OCI-LY1 (cell line): ENCODE results near the gene BCKDHB.
"Not testable (repeated sequence)": the region's sequence is repeated elsewhere in the genome, so short reads cannot be mapped to it uniquely, and the experiment has no call there.

Source experiments
- H2AFZ ChIP-seq: fragments of 200-600 bp; sonication (generic), shearing (Covaris generic); 2 replicates; pipeline ENCODE4 v1.6.0; 2014; ENCODE audit warnings: antibody characterized with exemption, mild to moderate bottlenecking, low read length
- H3F3A ChIP-seq: fragments of 200-600 bp; sonication (generic), shearing (Covaris generic); 2 replicates; pipeline ENCODE4 v1.6.0; 2014; ENCODE audit warnings: mild to moderate bottlenecking, antibody characterized with exemption, low read length, moderate library complexity; ENCODE audit not compliant: insufficient read depth
- H3K27ac ChIP-seq: fragments of 200-600 bp; sonication (generic); 2 replicates; pipeline ENCODE4 v1.5.1; 2014; ENCODE audit warnings: low read length, mixed run types, mild to moderate bottlenecking, low read depth; ENCODE audit not compliant: poor library complexity, severe bottlenecking
- H3K27me3 ChIP-seq: fragments of 200-600 bp; sonication (generic); 2 replicates; pipeline ENCODE4 v1.6.0; 2014; ENCODE audit warnings: antibody characterized with exemption, mild to moderate bottlenecking, low read length, moderate library complexity; ENCODE audit not compliant: insufficient read depth
- H3K36me3 ChIP-seq: fragments of 200-600 bp; sonication (generic); 2 replicates; pipeline ENCODE4 v1.6.1; 2014; ENCODE audit warnings: mild to moderate bottlenecking, antibody characterized with exemption, low read length, moderate library complexity, mixed read lengths; ENCODE audit not compliant: insufficient read depth
- H3K4me1 ChIP-seq: fragments of 200-600 bp; sonication (generic); 2 replicates; pipeline ENCODE4 v1.5.1; 2014; ENCODE audit warnings: mild to moderate bottlenecking, low read length, moderate library complexity; ENCODE audit not compliant: insufficient read depth, severe bottlenecking
- H3K4me2 ChIP-seq: fragments of 200-600 bp; sonication (generic), shearing (Covaris generic); 2 replicates; pipeline ENCODE4 v1.6.1; 2014; ENCODE audit warnings: low read length
- H3K4me3 ChIP-seq: fragments of 200-600 bp; sonication (generic); 2 replicates; pipeline ENCODE4 v1.5.1; 2014; ENCODE audit warnings: low read length, low read depth, mild to moderate bottlenecking, mixed read lengths; ENCODE audit not compliant: poor library complexity, severe bottlenecking
- H3K79me2 ChIP-seq: fragments of 200-600 bp; shearing (Covaris generic); 2 replicates; pipeline ENCODE4 v1.6.1; 2016; ENCODE audit warnings: mixed run types, low read length, mixed read lengths; ENCODE audit not compliant: insufficient read depth
- H3K9ac ChIP-seq: fragments of 200-600 bp; sonication (generic), shearing (Covaris generic); 2 replicates; pipeline ENCODE4 v1.6.1; 2014; ENCODE audit warnings: mild to moderate bottlenecking, low read length, mixed read lengths
- H3K9me2 ChIP-seq: fragments of 200-600 bp; sonication (generic), shearing (Covaris generic); 2 replicates; pipeline ENCODE4 v1.6.1; 2014; ENCODE audit warnings: low read depth, mild to moderate bottlenecking, low read length, mixed read lengths
- H3K9me3 ChIP-seq: fragments of 200-600 bp; shearing (Covaris generic); 2 replicates; pipeline ENCODE4 v1.6.1; 2014; ENCODE audit warnings: low read length, mixed read lengths
- H4K20me1 ChIP-seq: fragments of 200-600 bp; sonication (generic), shearing (Covaris generic); 2 replicates; pipeline ENCODE4 v1.6.0; 2016; ENCODE audit warnings: mild to moderate bottlenecking, low read length; ENCODE audit not compliant: insufficient read depth
- CTCF ChIP-seq: fragments of 200-600 bp; sonication (generic), shearing (Covaris generic); IDR thresholded peaks from 2 replicates; pipeline ENCODE4 v1.5.1; 2017; ENCODE audit warnings: mild to moderate bottlenecking, antibody characterized with exemption, low read length, moderate library complexity, mixed read lengths
- EZH2 ChIP-seq: fragments of 200-600 bp; sonication (generic), shearing (Covaris generic); IDR thresholded peaks from 2 replicates; pipeline ENCODE4 v1.8.0; 2017; ENCODE audit warnings: borderline replicate concordance, mixed run types, mild to moderate bottlenecking, antibody characterized with exemption, low read length, moderate library complexity, mixed read lengths

BCKDHB gene

DNA sequence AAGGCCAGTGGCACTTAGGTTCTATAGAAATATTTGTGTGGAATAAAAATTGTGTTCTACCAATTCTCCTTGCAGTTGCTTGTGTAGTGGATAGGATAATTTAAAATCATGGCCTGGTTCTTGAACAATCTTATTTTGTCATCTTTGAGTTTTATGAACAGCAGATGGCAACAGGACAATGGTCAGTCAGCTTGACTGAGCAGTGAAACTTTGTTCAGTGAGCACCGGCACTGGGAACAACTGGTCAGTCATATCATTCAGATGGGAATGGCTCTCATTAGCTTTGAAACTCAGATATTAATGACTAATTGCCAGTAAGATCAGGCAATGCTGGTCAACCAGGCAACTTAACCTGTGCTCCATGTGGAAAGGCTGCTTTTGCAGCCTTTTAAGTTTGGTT, 129.2 kb downstream of the BCKDHB start:
- H3K36me3 ChIP-seq = no peaks in the 10 kb centered on the region
- H3K9ac ChIP-seq = no peak overlapping the region
- H3K4me2 ChIP-seq = no peak overlapping the region
- no peaks in the 10 kb centered on the region for H3K4me1 ChIP-seq
- H3K4me3 ChIP-seq = no peak overlapping the region
- H3F3A ChIP-seq = no peaks in the 10 kb centered on the region
- H2AFZ ChIP-seq = no peak overlapping the region
- H3K27me3 ChIP-seq = no peaks in the 10 kb centered on the region
- no peaks in the 10 kb centered on the region for H3K9me2 ChIP-seq
- no peak overlapping the region for H3K27ac ChIP-seq
- no peaks in the 10 kb centered on the region for H3K9me3 ChIP-seq
- TF ChIP-seq CTCF (no peak), EZH2 (no peak)
- no peaks in the 10 kb centered on the region for H4K20me1 ChIP-seq
- H3K79me2 ChIP-seq = no peaks in the 10 kb centered on the region

DNA sequence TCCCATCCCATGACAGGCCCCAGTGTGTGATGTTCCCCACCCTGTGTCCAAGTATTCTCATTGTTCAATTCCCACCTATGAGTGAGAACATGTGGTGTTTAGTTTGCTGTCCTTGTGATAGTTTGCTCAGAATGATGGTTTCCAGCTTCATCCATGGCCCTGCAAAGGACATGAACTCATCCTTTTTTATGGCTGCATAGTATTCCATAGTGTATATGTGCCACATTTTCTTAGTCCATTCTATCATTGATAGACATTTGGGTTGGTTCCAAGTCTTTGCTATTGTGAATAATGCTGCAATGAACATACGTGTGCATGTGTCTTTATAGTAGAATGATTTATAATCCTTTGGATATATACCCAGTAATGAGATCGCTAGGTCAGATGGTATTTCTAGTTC, 132.3 kb downstream of the BCKDHB start:
- not testable (repeated sequence) for H3K79me2 ChIP-seq, H3K4me2 ChIP-seq, H3K9ac ChIP-seq, H3K36me3 ChIP-seq, H3K9me2 ChIP-seq, H4K20me1 ChIP-seq, H3K27ac ChIP-seq, H3K27me3 ChIP-seq, H2AFZ ChIP-seq, H3K9me3 ChIP-seq, H3K4me1 ChIP-seq, H3F3A ChIP-seq, H3K4me3 ChIP-seq

DNA sequence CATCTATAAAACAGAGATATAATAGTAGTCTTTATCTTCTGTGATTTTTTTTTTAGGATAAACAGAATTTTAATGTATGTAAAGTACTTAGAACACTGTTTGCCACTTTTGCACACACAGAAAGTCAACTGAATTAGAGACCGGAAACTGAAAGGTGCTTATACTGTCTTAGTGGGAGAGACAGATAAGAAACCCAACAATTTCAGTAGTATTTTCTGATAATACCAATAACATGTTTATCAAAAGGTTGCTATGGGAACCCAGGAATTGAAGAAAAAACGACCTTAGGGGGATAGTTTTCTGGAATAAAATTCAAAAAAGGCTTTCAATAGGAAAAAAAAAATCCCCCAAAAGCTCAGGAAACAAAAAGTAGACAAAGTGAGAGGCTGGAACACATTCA, 138.6 kb downstream of the BCKDHB start:
- no peak overlapping the region for H2AFZ ChIP-seq
- H3K9me2 ChIP-seq = no peaks in the 10 kb centered on the region
- no peaks in the 10 kb centered on the region for H3K4me1 ChIP-seq
- no peaks in the 10 kb centered on the region for H3K36me3 ChIP-seq
- H3F3A ChIP-seq = no peaks in the 10 kb centered on the region
- H3K4me3 ChIP-seq = no peak overlapping the region
- H4K20me1 ChIP-seq = no peaks in the 10 kb centered on the region
- no peaks in the 10 kb centered on the region for H3K27me3 ChIP-seq
- no peak overlapping the region for H3K9ac ChIP-seq
- no peak overlapping the region for H3K4me2 ChIP-seq
- TF ChIP-seq CTCF = no peak
- no peak for TF ChIP-seq EZH2
- H3K79me2 ChIP-seq = no peaks in the 10 kb centered on the region
- H3K27ac ChIP-seq = no peak overlapping the region
- H3K9me3 ChIP-seq = no peaks in the 10 kb centered on the region

- Histone ChIP-seq H3K9me2 (no peaks in the 10 kb centered on the region), H3K4me3 (no peak overlapping the region), H4K20me1 (no peaks in the 10 kb centered on the region), H3K9me3 (no peaks in the 10 kb centered on the region), H3K79me2 (no peaks in the 10 kb centered on the region), H3F3A (no peaks in the 10 kb centered on the region), H2AFZ (no peak overlapping the region), H3K9ac (no peak overlapping the region), H3K27ac (no peak overlapping the region), H3K27me3 (no peaks in the 10 kb centered on the region), H3K4me2 (no peak overlapping the region), H3K4me1 (no peaks in the 10 kb centered on the region), H3K36me3 (no peaks in the 10 kb centered on the region)
- no peak for TF ChIP-seq CTCF
- TF ChIP-seq EZH2 = no peak
Observed at GRCh38 chr6:80249897-80250296, 143.4 kb downstream of the BCKDHB start.
